CD4-positive, alpha-beta memory T cell (primary cell): Measurements from ENCODE around the gene CD160. TPM values are rescaled to one million over a fixed set of nuclear protein-coding genes. Genes with fewer than 3 reads are reported as not detected.

Experiments
- CTCF ChIA-PET: fragments of 350-600 bp; sonication (Branson Sonifier 250); formaldehyde crosslinking; loops from one replicate; lab custom pipeline; 2021; ENCODE audit warnings: inconsistent platforms; ENCODE audit not compliant: partially characterized antibody; lab: Charles Lee
- POLR2A ChIA-PET: fragments of 350-600 bp; sonication (Branson Sonifier 250); formaldehyde crosslinking; loops from one replicate; lab custom pipeline; 2021; ENCODE audit not compliant: partially characterized antibody; lab: Charles Lee
- DNase-seq, 5 donors: peaks; one replicate each; pipeline versions ENCODE4 v3.0.0 to v3.0.0-alpha.2; 2020 to 2022; ENCODE audit warnings: mixed read lengths in 1 of 5
- H3K27ac ChIP-seq: one replicate; pipeline ENCODE4 v1.7.0; 2013; ENCODE audit warnings: low read depth, low read length
- H3K27me3 ChIP-seq: 2 replicates; pipeline ENCODE4 v1.7.0; 2013; ENCODE audit warnings: mild to moderate bottlenecking, low read length, moderate library complexity; ENCODE audit not compliant: insufficient read depth
- H3K36me3 ChIP-seq: 2 replicates; pipeline ENCODE4 v1.7.0; 2013; ENCODE audit warnings: mild to moderate bottlenecking, low read length, moderate library complexity; ENCODE audit not compliant: insufficient read depth
- H3K4me1 ChIP-seq: 2 replicates; pipeline ENCODE4 v1.7.0; 2013; ENCODE audit warnings: mild to moderate bottlenecking, low read length, moderate library complexity; ENCODE audit not compliant: insufficient read depth
- H3K4me3 ChIP-seq, 2 donors: one replicate each; pipeline ENCODE4 v1.7.0; 2013; ENCODE audit warnings: low read length in 2 of 2, mild to moderate bottlenecking in 1 of 2
- H3K9me3 ChIP-seq, 2 donors: one replicate each; pipeline ENCODE4 v1.7.0; 2013; ENCODE audit warnings: low read length in 2 of 2, control low read depth in 1 of 2; ENCODE audit not compliant: control insufficient read depth in 1 of 2
- H3K27ac Mint-ChIP-seq, 7 donors: one replicate each; pipeline ENCODE4 v1.8.0; 2020 to 2021; ENCODE audit warnings: mixed read lengths in 7 of 7, mild to moderate bottlenecking in 6 of 7, inconsistent platforms in 3 of 7, moderate library complexity in 3 of 7
- H3K27me3 Mint-ChIP-seq, 2 donors: one replicate each; pipeline ENCODE4 v1.8.0; 2020 to 2021; ENCODE audit warnings: mixed read lengths in 2 of 2
- H3K36me3 Mint-ChIP-seq, 2 donors: one replicate each; pipeline ENCODE4 v1.8.0; 2020 to 2021; ENCODE audit warnings: mixed read lengths in 2 of 2, inconsistent platforms in 1 of 2, mild to moderate bottlenecking in 1 of 2
- H3K4me1 Mint-ChIP-seq, 4 donors: one replicate each; pipeline ENCODE4 v1.8.0; 2020 to 2021; ENCODE audit warnings: mixed read lengths in 4 of 4, mild to moderate bottlenecking in 1 of 4
- H3K4me3 Mint-ChIP-seq, 8 donors: one replicate each; pipeline ENCODE4 v1.8.0; 2020 to 2021; ENCODE audit warnings: mixed read lengths in 8 of 8, mild to moderate bottlenecking in 7 of 8, moderate library complexity in 6 of 8, inconsistent platforms in 3 of 8
- H3K9me3 Mint-ChIP-seq, 8 donors: one replicate each; pipeline ENCODE4 v1.8.0; 2020 to 2021; ENCODE audit warnings: mixed read lengths in 8 of 8, mild to moderate bottlenecking in 5 of 8, inconsistent platforms in 3 of 8, moderate library complexity in 1 of 8
- intact Hi-C: fragments of 100-400 bp; cut with micrococcal nuclease; formaldehyde crosslinking; loops from one replicate; pipeline ENCODE4 v1.15.1; 2023
- polyA plus RNA-seq, 2 donors: library from polyadenylated mRNA; unstranded; fragments of 300-500 nt; fragmentation: Illumina TruSeq; gene quantifications; one replicate each; pipeline ENCODE4 v1.2.3, GENCODE V29; 2021
- total RNA-seq, 2 experiments: library from RNA; stranded (reverse); gene quantifications; one replicate each; pipeline ENCODE4 v1.2.3, GENCODE V29; 2021

Gene CD160
- total and polyA plus RNA-seq, 4 experiments from 2014 or later: 0.16 TPM; not detected in 3

DNA sequence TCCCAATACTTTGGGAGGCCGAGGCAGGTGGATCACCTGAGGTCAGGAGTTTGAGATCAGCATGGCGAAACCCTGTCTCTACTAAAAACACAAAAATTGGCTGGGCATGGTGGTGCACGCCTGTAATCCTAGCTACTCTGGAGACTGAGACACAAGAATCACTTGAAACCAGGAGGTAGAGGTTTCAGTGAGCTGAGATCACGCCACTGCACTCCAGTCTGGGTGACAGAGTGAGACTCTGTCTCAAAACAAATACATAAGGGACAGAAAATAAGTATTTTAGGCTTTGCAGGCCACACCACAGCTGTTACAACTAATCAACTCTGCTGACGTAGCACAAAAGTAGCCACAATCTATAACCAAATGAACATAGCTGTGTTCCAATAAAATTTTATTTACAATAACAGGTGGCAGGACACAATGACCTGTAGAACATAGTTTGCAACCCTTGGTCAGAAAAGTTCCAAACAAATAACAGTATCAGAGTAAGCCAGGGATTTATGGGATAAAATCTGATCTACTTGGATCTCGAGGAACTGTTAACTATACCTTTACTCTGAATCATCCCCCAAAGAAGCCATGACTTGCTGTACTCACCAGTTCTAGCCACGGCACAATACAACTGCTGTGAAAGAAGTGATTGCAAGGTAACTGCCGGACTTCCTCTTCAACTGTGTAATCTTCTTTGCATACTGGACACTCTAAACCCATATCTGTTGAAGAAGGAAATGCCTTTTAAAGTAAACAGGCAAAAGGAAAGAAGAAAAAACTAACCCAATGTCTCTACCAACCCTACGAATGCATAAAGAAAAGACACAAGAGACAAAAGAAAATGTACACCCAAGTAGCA, 28.3 kb downstream of the CD160 start:
- Mint-ChIP-seq H3K36me3 (peaks cover 65 to 79% of the 10 kb centered on the region in 2 donors), H3K4me3 (no peak overlapping the region), H3K27me3 (no peaks in the 10 kb centered on the region), H3K27ac (peak overlapping the region in 1 of 7 donors; percentile 77), H3K9me3 (peaks cover 0 to 2% (median 0%) of the 10 kb centered on the region in 8 donors), H3K4me1 (no peaks in the 10 kb centered on the region)
- ChIA-PET CTCF (no interaction called here), POLR2A (no interaction called here)
- Histone ChIP-seq H3K4me3 (no peak overlapping the region), H3K9me3 (no peaks in the 10 kb centered on the region), H3K4me1 (no peaks in the 10 kb centered on the region), H3K36me3 (peaks cover 66% of the 10 kb centered on the region), H3K27ac (no peak overlapping the region), H3K27me3 (no peaks in the 10 kb centered on the region)
- no peak for DNase-seq
- intact Hi-C loops: no loop called here

DNA sequence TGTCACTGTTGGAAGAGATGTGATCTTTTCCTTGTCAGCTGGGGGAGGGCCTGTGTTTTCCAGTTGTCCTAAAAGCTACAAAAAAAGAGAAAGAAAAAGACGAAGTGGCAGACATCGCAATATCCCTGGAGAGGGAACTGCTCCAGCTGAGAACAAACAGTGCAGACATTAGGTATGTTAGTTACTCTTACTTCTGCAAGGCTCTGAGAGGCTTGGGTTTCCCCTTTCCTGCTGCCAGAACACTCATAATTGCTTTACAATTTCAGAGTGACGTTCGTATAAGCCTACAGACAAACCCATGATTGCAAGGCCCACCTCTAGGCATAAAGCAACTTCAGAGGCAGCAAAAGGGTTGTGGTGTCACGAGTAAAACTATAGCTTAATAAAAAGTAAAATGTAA, 31.1 kb downstream of the CD160 start:
- H3K4me3 ChIP-seq: no peak overlapping the region
- Mint-ChIP-seq H3K27ac (no peak overlapping the region), H3K27me3 (no peaks in the 10 kb centered on the region), H3K4me3 (no peak overlapping the region), H3K36me3 (peaks cover 44 to 67% of the 10 kb centered on the region in 2 donors), H3K9me3 (peaks cover 0 to 2% (median 0%) of the 10 kb centered on the region in 8 donors), H3K4me1 (no peaks in the 10 kb centered on the region)
- H3K27me3 ChIP-seq: no peaks in the 10 kb centered on the region
- no peak for DNase-seq
- H3K27ac ChIP-seq: no peak overlapping the region
- H3K4me1 ChIP-seq: no peaks in the 10 kb centered on the region
- CTCF ChIA-PET: no interaction called here
- no peaks in the 10 kb centered on the region for H3K9me3 ChIP-seq
- POLR2A ChIA-PET: no interaction called here
- intact Hi-C loops: no loop called here
- H3K36me3 ChIP-seq: peaks cover 63% of the 10 kb centered on the region

DNA sequence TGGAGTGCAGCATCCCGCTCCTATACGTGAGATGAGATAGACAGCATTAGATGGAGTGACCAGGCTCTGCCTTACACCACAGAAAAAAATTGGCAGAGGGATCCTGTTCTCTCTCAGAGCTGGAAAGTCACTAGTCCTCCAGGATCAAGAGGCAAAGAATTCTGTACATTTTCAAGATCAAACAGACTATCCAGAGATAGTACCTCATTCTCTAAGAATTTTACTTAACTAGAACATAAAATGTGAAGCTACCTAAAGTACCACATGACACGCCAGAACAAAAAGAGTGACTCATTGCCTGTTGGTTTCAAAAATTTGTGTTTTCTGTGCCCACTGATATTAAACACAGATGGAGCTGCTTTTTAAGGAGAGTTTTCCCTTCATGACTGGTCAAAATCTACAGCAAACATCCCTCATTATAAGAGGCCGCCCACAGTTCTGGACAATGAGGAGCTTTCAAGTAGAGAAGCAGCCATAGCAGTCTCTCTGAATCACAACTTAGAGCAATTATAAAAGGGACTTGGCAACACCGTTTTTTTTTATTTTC, 32.3 kb downstream of the CD160 start:
- Histone ChIP-seq H3K27ac (no peak overlapping the region), H3K4me1 (no peaks in the 10 kb centered on the region), H3K36me3 (peaks cover 59% of the 10 kb centered on the region), H3K27me3 (no peaks in the 10 kb centered on the region), H3K9me3 (no peaks in the 10 kb centered on the region), H3K4me3 (no peak overlapping the region)
- no peak overlapping the region for H3K4me3 Mint-ChIP-seq
- H3K4me1 Mint-ChIP-seq: no peaks in the 10 kb centered on the region
- peak overlapping the region in 2 of 7 donors; percentile 27 to 42 for H3K27ac Mint-ChIP-seq
- H3K27me3 Mint-ChIP-seq: no peaks in the 10 kb centered on the region
- ChIA-PET POLR2A (no interaction called here), CTCF (interaction anchor here (0.7 kb wide), 1 partner anchor 31 kb away, joined by 4 read pairs; no protein-coding TSS in a partner anchor)
- peaks cover 45 to 68% of the 10 kb centered on the region in 2 donors for H3K36me3 Mint-ChIP-seq
- peak in 1 of 5 donors; percentile 27 for DNase-seq
- intact Hi-C loops: no loop called here
- H3K9me3 Mint-ChIP-seq: peaks cover 0 to 2% (median 0%) of the 10 kb centered on the region in 8 donors

DNA sequence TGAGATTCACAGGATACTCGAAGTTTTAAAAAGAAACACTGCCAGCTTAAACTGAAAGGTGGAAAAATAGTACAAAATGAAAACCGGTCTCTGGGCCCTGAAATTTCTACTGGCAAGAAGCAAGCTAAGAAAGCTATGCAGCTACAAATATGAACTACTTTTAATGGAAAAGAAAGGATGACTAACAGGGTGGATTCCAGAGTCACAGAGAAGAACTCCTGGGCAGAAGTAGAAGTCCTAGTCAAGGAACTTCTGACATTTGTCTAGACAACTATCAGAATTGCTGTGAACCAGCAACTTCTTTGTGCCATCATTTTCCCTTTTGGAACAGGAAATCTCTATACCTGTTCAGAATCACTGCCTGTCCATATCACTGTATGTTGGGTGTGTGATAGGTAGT, 38.1 kb downstream of the CD160 start:
- Mint-ChIP-seq H3K27me3 (no peaks in the 10 kb centered on the region), H3K9me3 (no peaks in the 10 kb centered on the region), H3K4me1 (peaks cover 0 to 7% (median 0%) of the 10 kb centered on the region in 4 donors), H3K4me3 (no peak overlapping the region), H3K27ac (peak overlapping the region in 1 of 7 donors; percentile 13), H3K36me3 (peaks cover 41 to 51% of the 10 kb centered on the region in 2 donors)
- Histone ChIP-seq H3K27me3 (no peaks in the 10 kb centered on the region), H3K9me3 (no peaks in the 10 kb centered on the region), H3K4me3 (no peak overlapping the region), H3K36me3 (peaks cover 16% of the 10 kb centered on the region), H3K4me1 (no peaks in the 10 kb centered on the region), H3K27ac (no peak overlapping the region)
- ChIA-PET CTCF (interaction anchor here (1.0 to 1.1 kb wide), 3 partner anchors 11 to 15 kb away, joined by 3 read pairs; no protein-coding TSS in a partner anchor), POLR2A (no interaction called here)
- intact Hi-C loops: no loop called here
- no peak for DNase-seq

DNA sequence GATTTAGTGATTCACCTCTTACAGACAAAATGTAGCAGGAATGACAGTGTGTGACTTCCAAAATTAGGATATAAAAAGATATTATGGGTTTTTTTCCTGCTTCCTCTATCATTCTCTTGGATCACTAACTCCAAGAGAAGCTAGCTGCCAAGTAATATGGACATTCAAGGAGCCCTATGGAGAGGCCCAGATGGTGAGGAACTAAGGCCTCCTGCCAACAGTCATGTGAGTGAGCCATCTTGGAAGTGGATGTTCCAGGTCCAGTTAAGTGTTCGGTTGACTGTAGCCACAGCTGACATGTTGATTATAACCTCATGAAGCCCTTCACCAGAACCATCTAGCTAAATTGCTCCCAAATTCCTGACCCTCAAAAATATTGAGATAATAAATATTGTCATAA, 38.8 kb downstream of the CD160 start:
- Histone ChIP-seq H3K27ac (no peak overlapping the region), H3K4me3 (no peak overlapping the region), H3K4me1 (no peaks in the 10 kb centered on the region), H3K27me3 (no peaks in the 10 kb centered on the region), H3K9me3 (no peaks in the 10 kb centered on the region), H3K36me3 (peaks cover 13% of the 10 kb centered on the region)
- no peaks in the 10 kb centered on the region for H3K27me3 Mint-ChIP-seq
- H3K27ac Mint-ChIP-seq: no peak overlapping the region
- H3K9me3 Mint-ChIP-seq: no peaks in the 10 kb centered on the region
- DNase-seq: no peak
- CTCF ChIA-PET: interaction anchor here (1.0 to 2.0 kb wide), 3 partner anchors 12 to 87 kb away, joined by 3 to 6 read pairs (median 3); partner anchors contain the start of gene NUDT17
- peaks cover 0 to 7% (median 0%) of the 10 kb centered on the region in 4 donors for H3K4me1 Mint-ChIP-seq
- POLR2A ChIA-PET: no interaction called here
- H3K36me3 Mint-ChIP-seq: peaks cover 47 to 51% of the 10 kb centered on the region in 2 donors
- intact Hi-C loops: no loop called here
- no peak overlapping the region for H3K4me3 Mint-ChIP-seq

DNA sequence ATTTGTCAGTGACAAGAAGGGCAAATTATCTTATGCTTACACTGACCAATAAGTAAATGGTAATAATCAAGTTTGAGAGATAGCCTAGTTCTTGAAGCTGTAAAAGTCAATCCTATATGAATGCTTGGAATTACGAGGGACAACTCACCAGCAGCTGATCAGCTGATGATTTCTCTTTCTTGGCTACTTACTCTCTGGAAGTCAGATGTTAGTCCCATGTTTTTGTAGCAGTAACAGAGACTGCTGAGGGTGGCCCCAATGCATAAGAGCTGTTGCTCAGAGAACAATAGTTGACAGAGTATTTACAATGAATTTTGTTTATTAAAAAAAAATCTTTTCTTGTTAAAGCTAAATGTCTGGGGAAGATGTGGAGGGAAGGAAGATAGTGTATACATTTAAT, 39.3 kb downstream of the CD160 start:
- H3K9me3 Mint-ChIP-seq: no peaks in the 10 kb centered on the region
- Histone ChIP-seq H3K36me3 (peaks cover 10% of the 10 kb centered on the region), H3K27ac (no peak overlapping the region), H3K4me3 (no peak overlapping the region), H3K9me3 (no peaks in the 10 kb centered on the region), H3K27me3 (no peaks in the 10 kb centered on the region), H3K4me1 (no peaks in the 10 kb centered on the region)
- DNase-seq: no peak
- intact Hi-C loops: no loop called here
- no peak overlapping the region for H3K27ac Mint-ChIP-seq
- H3K36me3 Mint-ChIP-seq: peaks cover 48 to 52% of the 10 kb centered on the region in 2 donors
- H3K4me3 Mint-ChIP-seq: no peak overlapping the region
- peaks cover 0 to 7% (median 0%) of the 10 kb centered on the region in 4 donors for H3K4me1 Mint-ChIP-seq
- H3K27me3 Mint-ChIP-seq: no peaks in the 10 kb centered on the region
- ChIA-PET POLR2A (no interaction called here), CTCF (interaction anchor here (2.0 kb wide), 1 partner anchor 87 kb away, joined by 6 read pairs; the partner anchor contains the start of gene NUDT17)

DNA sequence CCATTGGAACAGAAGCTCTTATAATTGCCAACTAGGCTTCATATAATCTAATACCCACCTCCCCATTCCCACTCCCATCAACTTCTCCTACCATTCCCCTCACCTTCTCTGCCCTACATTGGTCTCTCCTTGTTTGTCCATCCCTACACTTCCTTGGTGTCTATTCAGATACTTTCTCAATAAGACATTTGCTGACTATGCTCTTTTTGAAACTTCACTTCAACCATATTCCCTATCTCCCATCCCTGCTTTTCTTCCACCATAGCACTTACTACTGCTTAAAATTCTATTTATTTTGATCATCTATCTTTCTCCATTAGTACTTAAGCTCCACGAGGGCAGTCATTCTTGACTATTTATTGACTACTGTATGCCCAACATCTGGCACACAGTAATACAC, 40.4 kb downstream of the CD160 start:
- Histone ChIP-seq H3K4me3 (no peak overlapping the region), H3K27ac (no peak overlapping the region), H3K36me3 (peaks cover 10% of the 10 kb centered on the region), H3K27me3 (no peaks in the 10 kb centered on the region), H3K4me1 (no peaks in the 10 kb centered on the region), H3K9me3 (no peaks in the 10 kb centered on the region)
- Mint-ChIP-seq H3K36me3 (peaks cover 48 to 49% of the 10 kb centered on the region in 2 donors), H3K9me3 (no peaks in the 10 kb centered on the region), H3K27me3 (no peaks in the 10 kb centered on the region), H3K4me1 (peaks cover 0 to 7% (median 0%) of the 10 kb centered on the region in 4 donors), H3K4me3 (no peak overlapping the region), H3K27ac (peak overlapping the region in 1 of 7 donors; percentile 64)
- no peak for DNase-seq
- intact Hi-C loops: no loop called here
- ChIA-PET CTCF (interaction anchor here (2.0 kb wide), 1 partner anchor 85 kb away, joined by 6 read pairs; the partner anchor contains the start of gene NUDT17), POLR2A (no interaction called here)
